T1000 (cell line): Measurements from ENCODE around the gene GAREM2.

Experiments
- DNase-seq: peaks from one replicate; lab custom pipeline; 2025; ENCODE audit warnings: mixed read lengths; lab: John Stamatoyannopoulos, UW

Gene GAREM2

DNA sequence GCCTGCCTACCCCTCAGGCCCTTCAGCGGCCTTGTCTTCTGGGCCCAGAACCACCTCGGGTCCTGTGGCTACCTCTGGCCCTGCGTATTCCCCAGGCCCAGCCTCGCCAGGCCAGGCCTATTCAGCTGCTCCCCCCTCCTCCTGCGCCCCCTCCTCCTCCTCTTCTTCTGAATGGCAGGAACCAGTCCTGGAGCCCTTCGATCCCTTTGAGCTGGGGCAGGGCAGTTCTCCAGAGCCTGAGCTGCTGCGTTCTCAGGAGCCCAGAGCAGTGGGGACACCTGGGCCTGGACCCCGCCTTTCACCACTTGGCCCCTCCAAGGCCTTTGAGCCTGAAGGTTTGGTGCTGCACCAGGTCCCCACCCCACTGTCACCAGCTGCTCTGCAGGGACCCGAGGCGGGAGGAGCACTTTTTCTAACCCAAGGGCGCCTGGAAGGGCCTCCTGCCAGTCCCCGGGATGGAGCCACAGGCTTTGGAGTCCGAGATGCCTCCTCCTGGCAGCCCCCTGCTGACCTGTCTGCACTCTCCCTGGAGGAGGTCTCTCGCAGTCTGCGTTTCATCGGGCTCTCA, 14.7 kb downstream of the GAREM2 start:
- no peak for DNase-seq

DNA sequence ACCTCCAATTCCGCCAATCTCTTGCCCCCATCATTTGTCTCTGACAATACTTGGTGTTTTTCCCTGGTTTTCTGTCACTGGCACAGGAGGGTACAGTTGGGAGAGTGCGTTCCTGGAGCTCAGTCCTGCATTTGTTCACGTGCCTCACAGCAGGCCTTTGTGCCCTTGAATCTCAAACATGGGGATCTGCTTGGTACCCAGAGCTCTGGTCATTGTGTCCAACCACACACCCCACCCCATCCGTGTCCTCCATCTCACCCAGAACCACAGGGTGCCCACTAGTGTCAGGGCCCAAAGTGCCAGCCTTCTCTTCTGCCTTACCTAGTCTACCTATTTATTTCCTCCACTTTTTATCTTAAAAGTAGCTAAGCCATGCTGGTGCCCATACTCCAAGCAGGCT, 16.2 kb downstream of the GAREM2 start:
- no peak for DNase-seq

DNA sequence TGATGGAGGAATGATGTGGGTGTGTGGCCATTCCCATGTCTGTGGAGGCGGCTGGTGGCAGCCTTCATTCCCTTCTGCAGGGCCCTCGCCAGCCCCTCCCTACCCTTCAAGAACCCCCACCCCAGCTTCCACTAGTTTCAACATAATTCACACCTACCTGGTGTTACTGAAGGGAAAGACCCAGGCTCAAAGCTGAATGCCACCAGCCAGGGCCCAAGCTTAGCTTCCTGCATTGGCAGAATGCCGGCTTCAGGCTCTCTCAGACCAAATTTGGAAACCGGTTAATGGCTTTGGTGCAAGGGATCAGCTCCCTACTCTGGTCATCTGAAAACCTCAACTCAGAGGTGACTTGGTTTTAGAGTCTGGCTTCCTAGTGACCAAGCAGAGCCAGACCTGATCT, 16.9 kb downstream of the GAREM2 start:
- DNase-seq = no peak

DNA sequence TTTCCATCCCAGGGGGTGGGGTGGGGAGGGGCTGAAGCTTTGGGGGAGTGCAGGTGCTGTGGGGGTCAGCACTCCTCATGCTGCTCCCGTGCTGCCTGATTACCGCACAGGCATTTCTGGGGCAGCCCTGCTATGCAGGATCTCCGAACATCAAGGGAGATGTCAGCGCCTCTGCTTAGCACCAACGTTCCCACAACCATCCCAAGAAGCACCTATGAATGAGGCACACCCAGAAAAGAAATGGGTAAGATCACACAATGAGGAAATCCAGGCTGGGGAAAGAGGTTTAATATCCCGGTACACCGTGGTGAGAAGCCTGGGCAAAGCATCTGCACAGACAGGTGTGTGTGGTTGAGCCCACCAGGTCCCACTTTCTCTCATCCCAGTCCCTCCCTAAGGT, 17.5 kb downstream of the GAREM2 start:
- no peak for DNase-seq

DNA sequence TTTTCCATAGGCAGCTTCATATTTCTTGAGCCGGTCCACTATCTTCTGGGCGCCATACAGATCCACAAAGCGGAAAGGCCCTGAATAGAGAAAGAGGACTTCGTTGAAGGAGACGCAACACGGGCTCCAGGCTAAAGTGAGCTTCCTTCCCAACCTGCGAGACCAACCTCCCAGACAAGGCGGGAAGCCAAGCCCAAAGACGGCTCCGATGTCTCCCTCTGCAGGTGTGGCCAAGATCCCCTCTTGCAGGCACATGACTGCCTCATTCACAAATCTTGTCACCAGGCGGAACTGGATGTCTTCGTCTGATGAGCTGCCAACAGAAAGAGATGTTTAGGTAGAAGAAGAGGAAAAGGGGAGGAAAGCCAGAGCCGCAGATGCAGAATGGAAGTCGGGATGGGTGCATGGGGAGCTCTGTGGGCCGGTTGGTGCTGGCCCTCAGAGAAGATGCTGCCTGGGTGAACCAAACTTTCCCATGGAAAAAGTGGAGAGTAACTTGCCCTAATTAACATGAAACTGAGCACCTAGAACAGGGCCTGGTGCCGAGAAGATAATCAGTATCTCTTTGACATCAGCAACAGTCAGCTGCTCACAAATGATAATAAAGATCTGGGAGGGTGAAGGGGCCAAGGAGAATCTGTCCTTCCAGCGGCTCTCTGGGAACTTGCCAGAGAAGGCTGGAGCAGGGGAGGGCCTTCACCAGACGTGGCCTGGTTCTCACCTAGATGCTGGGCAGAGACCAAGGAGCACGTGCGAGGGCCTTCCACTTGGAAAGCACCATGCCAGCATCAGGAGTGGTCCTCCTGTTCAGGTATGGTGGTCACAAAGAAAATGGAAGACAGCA, 18.6 kb downstream of the GAREM2 start:
- no peak for DNase-seq

DNA sequence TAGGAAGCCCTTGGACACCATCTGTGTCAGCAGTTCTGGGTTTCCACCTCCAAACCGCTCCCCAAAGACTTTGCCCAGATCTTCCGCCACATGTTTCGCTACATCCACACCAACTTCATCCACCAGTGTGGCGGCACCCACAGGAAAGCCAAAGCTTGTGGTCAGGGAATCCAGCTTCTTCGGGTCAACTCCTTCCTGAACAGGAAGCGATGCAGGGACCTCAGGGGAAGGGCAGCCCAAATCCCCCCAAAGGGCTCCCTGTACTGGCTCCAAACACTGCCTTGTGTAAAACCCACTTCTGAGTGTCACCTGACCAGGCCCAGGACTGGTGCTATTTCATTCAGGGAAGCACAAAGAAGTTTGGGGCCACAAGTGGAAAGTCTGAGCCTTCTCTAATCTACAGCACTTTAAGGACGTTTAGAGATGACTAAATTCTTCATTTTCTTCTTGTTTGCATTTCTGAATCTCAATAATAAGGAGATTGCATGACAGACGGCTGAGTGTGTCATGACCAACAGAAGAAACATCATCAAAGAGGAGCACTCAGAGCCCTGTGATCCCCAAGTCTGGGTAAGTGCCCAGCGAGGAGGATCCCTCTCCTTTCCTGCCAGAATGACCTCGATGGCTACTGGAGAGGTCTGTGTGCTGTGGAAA, 20.8 kb downstream of the GAREM2 start:
- DNase-seq = no peak

DNA sequence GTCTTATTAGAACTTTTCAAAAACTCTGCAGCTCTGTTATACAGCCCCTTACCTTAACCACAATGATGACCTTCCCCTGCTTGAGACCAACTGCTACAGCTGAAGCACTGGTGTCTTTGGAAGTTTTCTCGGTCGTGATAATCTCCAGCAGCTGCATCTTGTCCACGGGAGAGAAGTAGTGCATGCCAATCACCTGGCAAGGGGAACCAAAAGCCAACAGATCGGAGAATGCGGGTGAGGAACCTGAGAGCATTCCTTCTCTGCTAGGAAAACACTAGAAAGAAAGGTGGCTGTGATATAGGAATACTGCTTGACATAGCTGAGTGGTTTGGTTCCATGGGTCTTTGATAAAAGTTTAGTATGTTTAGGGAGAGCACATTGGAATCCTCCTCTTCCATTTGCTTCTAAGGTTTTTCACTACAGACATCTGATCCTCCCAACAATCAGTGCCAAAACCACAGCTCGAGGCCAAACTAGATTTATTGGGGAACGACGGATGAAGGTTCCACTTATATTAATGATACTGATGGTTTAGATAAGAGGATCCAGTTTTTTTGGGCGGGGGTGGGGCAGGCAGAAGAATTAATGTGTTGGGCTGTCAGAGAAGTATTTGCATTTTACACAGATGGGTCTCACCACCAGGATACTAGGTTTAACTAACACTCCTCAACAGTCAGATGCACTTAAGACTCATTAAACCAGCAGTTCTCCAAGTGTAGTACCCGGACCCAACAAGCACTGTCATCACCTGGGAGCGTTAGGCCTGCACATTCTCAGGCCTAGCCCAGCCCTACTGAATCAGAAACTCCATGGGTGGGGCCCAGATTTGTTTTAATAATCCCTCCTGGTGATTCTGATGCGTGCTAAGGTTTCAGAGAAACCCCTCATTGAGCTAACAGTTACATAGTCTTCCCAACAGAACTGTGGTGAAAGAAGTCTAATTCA, 22.4 kb downstream of the GAREM2 start:
- DNase-seq = no peak

DNA sequence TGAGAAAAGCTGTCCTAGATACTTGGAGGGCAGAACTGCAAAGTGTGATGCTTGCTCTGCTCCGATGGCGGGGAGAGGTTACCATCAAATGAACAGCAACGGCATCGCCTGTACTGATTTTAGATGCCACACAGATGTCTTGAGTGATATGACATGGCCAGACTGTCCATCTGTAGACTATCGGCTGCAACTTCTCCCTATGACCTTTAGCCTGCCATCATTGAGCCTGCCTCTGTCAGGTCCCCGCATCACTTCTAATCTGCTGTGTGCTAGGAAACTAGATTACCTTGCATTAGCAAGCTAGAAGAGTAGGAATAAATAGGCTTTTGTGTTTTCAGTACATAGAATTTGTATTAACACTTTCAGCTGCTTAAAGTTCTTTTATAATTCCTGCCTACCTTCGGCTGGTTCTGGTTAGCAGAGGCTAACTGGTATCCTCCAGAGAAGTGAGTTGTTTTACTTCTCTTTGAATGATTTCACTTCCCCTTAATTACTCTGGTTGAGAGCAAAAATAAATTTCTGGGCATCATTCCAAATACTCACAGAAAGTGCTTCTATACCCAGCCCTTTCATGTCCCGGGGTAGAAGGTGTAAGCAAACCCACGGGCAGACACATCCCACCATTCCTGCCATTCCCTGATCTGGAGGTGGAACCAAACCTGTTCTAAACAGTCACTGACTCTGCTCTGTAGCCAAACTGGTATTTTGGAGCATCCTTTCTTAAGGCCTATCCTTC, 24.0 kb downstream of the GAREM2 start:
- no peak for DNase-seq

DNA sequence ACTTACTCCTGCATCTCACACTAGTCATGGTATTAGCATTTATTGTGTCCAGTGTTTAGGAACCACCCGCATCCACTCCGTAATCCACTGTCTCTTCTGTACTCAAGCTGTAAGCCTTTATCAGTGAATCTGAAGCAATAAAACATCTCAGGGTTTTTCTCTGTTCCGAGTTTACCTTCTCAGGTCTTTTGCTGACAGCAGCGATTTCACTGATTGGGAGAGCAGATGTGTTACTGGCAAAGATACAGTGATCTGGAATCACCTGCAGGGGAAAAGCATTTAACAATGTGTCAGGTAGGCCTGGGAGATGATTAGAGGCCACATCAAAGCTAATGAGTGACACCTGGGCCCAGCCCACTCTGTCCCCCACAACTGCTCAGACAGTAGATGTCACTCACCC, 24.6 kb downstream of the GAREM2 start:
- DNase-seq = no peak

DNA sequence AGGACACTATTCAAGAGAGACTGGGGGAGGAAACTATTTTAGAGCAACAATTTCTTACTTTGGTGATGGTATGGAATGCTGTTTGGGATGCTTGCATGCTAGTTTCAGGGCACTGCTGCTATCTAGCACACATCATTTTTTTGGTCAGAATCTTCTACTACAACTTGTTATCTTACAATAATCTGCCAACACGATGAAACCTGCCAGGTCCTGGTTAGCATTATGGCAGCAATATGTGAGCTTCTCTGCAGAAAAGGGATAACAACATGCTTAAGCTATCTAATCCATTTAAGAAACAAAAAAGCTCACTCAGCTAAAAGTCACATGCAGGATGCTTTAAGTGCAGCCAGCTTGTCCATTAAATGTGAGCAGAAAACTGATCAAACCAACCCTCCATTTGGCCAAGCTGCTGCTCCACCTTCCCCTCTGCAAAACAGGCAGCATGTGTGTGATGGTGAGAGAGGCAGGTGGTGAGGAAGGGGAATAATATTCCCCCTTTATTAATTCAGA, 30.1 kb downstream of the GAREM2 start:
- no peak for DNase-seq

DNA sequence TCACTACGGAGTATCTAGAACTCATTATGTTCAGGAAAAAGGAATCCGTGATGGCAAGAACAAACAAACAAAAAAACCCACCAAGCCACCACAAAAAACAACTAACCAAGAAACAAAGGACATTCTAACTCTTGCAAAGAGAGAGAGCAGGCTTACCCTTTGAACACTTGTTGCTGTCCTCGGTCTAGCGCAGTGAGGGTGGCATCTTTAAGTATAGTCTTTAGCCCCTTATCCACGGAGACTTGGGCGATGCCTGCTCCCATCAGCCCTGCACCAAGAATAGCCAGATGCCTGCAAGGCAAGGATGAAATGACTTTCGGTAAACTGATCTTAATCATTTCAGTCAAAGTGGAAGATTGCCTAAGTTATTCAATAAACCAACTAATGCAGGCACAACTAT, 31.0 kb downstream of the GAREM2 start:
- DNase-seq = no peak

DNA sequence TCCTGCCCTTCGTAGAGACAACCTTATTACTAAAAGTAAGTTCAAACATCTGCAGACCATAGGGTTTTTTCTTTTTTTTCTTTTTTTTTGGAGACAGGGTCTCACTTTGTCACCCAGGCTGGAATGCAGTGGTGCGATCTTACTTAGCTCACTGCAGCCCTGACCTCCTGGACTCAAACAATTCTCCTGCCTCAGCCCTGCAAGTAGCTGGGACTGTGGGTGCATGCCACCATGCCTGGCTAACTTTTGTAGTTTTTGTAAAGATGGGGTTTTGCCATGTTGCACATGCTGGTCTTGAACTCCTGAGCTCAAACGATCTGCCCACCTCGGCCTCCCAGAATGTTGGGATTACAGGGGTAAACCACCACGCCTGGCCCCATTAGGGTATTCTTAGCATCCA, 39.1 kb downstream of the GAREM2 start:
- DNase-seq = no peak

DNA sequence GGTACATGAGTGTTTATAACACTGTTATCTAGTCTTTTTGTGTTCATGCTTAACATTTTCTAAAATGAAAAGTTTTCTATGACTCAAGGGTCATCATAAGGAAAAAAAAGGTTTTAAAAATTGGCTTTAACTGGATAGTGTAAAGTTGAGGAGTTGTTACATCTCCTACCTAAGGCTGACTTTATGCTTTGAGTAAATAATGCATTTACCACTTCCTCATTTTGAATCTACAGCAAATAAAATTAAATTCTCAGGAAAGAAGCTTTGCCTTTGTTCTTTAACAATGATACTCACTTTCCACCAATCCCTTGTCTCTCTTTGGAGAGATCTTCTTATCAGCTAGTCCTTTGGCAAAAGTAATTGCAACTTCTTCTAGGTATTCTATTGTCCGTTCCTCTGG, 41.9 kb downstream of the GAREM2 start:
- no peak for DNase-seq

DNA sequence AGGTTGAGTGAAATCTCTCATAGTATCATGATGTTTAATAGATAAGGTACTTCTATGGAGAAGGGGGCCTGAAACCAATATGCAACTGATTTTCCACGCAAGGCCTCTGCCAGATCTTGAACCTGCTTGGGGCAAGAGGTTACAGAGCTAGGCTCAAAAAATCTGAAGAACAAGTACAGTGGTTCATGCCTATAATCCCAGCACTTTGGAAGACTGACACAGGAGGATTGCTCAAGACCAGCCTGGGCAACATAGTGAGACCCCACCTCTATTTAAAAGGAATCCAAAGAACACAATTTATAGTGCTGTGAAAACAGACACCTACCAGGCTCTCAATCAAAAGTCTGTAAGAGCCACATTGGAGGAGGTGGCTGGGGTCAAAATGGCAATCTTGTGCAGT, 42.9 kb downstream of the GAREM2 start:
- no peak for DNase-seq

DNA sequence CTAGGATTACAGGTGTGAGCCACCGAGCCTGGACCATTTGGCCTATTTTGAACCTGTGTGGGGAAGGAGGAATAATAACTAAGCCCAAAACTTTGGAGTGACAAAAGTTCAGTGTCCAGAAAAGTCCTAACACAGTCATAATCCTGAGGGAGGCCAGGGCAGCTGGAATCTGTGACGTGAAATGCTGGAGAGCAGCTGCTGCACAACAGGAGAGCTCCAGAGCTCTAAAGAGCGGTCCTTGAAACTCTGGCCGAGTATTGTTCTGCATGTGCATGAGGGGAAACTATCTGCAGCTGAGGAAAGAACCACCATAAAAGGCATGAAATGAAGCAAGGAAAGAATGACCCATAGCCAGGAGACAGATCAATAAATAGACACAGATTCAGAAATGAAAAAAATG, 43.7 kb downstream of the GAREM2 start:
- DNase-seq = no peak

DNA sequence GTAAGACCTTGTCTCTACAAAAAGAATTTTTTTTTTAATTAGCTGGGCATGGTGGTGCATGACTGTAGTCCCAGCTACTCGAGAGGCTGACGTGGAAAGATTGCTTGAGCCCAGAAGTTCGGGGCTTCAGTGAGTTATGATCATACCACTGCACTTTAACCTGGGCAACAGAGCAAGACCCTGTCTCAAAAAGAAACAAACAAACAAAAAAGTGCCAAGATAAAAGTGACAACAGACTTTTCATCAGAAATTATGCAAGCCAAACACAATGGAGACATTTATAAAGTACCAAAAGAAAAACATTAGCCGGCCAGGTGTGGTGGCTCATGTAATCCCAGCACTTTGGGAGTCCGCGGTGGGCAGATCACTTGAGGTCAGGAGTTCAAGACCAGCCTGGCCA, 44.8 kb downstream of the GAREM2 start:
- no peak for DNase-seq

DNA sequence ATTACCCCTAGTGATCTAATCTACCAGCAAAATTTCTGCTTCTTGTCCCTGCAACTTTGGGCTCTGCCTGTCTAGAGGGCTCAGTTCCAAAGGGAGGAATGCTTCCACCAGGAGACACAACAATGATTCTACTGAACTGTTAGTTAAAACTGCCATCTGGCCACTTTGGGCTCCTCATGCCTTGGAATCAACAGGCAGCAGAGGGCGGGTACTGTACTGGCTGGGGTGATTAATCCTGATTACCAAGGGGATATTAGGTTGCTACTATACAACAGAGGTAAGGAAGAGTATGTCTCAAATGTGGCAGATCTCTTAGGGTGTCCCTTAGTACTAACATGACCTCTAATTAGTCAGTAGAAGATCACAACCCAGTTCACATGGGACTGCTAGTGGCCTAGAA, 50.1 kb downstream of the GAREM2 start:
- DNase-seq = no peak

DNA sequence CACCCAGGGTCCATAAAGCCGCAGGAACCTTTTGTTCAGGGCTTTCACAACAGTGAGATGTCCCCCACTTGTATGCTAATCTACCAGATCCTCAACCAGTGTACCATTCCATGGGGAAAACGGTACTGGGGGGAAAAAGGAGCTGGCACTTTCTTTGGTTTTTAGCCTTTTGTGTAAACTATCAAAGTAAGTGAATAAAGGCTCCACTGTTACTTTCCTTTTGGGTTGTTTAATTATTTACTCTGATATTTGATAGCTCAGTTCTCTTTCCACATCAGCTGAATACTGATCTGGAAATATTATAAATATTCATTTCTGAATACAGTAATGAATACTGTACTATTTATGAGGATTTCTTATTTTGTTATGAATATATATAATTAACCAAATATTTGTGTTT, 51.2 kb downstream of the GAREM2 start:
- DNase-seq = no peak

DNA sequence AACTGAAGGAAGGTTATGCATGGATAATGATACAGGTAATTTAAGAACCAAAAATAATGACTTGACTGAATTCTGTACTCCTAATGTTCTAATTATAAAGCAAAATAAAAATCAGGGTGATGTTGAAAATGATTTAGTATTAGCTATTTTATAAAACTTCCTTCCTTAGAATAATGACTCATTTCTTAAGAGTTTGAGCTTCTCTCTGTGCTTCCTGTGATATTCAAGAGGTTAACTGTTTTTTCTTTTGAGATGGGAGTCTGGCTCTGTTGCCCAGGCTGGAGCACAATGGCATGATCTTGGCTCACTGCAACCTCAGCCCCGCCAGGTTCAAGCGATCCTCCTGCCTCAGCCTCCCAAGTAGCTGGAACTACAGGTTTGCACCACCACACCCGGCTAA, 56.7 kb downstream of the GAREM2 start:
- no peak for DNase-seq

DNA sequence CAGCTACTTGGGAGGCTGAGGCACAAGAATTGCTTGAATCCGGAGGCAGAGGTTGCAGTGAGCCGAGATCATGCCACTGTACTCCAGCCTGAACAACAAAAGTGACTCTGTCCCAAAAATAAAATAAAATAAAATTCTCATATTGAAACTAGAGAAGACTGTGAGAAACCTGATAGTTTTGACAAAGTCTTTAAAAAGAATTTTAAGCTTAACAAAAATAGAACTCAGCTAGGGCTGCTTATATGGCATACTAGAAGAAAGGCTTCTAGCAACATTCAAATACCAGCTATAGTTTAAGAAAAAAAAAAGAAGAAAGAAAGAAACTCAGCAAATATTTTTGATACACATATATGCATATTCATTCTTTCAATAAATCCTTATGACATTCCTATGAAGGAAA, 57.9 kb downstream of the GAREM2 start:
- no peak for DNase-seq

DNA sequence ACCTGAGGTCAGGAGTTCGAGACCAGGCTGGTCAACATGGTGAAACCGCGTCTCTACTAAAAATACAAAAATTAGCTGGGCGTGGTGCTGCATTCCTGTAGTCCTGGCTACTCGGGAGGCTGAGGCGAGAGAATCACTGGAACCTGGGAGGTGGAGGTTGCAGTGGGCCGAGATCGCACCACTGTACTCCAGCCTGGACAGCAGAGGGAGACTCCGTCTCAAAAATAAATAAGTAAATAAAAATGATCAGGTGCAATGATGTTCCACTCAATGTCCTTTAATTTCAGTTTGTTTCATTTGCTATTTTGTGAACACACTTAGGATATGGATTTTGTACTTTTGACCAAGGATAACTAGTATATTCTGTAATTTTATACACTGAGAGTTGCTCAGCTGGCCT, 62.2 kb downstream of the GAREM2 start:
- DNase-seq = no peak
